Liver (tissue), 3 donors: Measurements from ENCODE around the gene DPYSL4.

Experiments used
- CTCF ChIP-seq: fragments of 150-350 bp; IDR thresholded peaks from 2 replicates; pipeline ENCODE4 v1.5.1; 2017; ENCODE audit warnings: improper control_type of control experiment, low read depth, low read length; ENCODE audit not compliant: missing input control
- EGR1 ChIP-seq, 2 donors: IDR thresholded peaks; 2 replicates each; pipeline ENCODE4 v1.6.1; 2016 to 2018; ENCODE audit warnings: antibody characterized with exemption in 2 of 2, low read depth in 2 of 2
- FOXA1 ChIP-seq: IDR thresholded peaks from 2 replicates; pipeline ENCODE4 v1.6.1; 2016; ENCODE audit warnings: antibody characterized with exemption
- GABPA ChIP-seq, 2 donors: IDR thresholded peaks in 1 of 2; conservative IDR thresholded peaks in 1 of 2; 2 replicates each; pipeline ENCODE4 v1.6.1; 2016; ENCODE audit warnings: antibody characterized with exemption in 2 of 2, mild to moderate bottlenecking in 1 of 2, moderate library complexity in 1 of 2
- HNF4G ChIP-seq: IDR thresholded peaks from 2 replicates; pipeline ENCODE4 v1.6.1; 2016; ENCODE audit warnings: antibody characterized with exemption
- JUND ChIP-seq, 2 donors: IDR thresholded peaks; 2 replicates each; pipeline ENCODE4 v1.6.1; 2016; ENCODE audit warnings: antibody characterized with exemption in 2 of 2
- MAX ChIP-seq: IDR thresholded peaks from 2 replicates; pipeline ENCODE4 v1.6.1; 2016; ENCODE audit warnings: antibody characterized with exemption
- RAD21 ChIP-seq, 2 donors: IDR thresholded peaks; 2 replicates each; pipeline ENCODE4 v1.6.1; 2016; ENCODE audit warnings: antibody characterized with exemption in 2 of 2, mild to moderate bottlenecking in 2 of 2
- YY1 ChIP-seq: IDR thresholded peaks from 2 replicates; pipeline ENCODE4 v1.6.1; 2016; ENCODE audit warnings: antibody characterized with exemption, mild to moderate bottlenecking
- TF ChIP-seq, protein P1 (sequence below): IDR thresholded peaks from 2 replicates; pipeline ENCODE4 v1.6.1; 2016; ENCODE audit warnings: antibody characterized with exemption, mild to moderate bottlenecking
- donor health status: healthy.
- donor health status: healthy.

- no peak for TF ChIP-seq CTCF
- TF ChIP-seq YY1 = no peak
- TF ChIP-seq MAX = no peak
- TF ChIP-seq HNF4G = no peak
- no peak for TF ChIP-seq FOXA1
- TF ChIP-seq, protein P1, sequence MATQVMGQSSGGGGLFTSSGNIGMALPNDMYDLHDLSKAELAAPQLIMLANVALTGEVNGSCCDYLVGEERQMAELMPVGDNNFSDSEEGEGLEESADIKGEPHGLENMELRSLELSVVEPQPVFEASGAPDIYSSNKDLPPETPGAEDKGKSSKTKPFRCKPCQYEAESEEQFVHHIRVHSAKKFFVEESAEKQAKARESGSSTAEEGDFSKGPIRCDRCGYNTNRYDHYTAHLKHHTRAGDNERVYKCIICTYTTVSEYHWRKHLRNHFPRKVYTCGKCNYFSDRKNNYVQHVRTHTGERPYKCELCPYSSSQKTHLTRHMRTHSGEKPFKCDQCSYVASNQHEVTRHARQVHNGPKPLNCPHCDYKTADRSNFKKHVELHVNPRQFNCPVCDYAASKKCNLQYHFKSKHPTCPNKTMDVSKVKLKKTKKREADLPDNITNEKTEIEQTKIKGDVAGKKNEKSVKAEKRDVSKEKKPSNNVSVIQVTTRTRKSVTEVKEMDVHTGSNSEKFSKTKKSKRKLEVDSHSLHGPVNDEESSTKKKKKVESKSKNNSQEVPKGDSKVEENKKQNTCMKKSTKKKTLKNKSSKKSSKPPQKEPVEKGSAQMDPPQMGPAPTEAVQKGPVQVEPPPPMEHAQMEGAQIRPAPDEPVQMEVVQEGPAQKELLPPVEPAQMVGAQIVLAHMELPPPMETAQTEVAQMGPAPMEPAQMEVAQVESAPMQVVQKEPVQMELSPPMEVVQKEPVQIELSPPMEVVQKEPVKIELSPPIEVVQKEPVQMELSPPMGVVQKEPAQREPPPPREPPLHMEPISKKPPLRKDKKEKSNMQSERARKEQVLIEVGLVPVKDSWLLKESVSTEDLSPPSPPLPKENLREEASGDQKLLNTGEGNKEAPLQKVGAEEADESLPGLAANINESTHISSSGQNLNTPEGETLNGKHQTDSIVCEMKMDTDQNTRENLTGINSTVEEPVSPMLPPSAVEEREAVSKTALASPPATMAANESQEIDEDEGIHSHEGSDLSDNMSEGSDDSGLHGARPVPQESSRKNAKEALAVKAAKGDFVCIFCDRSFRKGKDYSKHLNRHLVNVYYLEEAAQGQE = no peak
- TF ChIP-seq EGR1 (IDR thresholded peaks at IDR 0.05; ENCODE audit: low read depth in 2 of 2) = no peak
- TF ChIP-seq JUND (IDR thresholded peaks at IDR 0.05) = no peak
- no peak for TF ChIP-seq GABPA (IDR thresholded peaks at IDR 0.05 in 1 of 2, conservative IDR thresholded peaks at IDR 0.05 in 1 of 2)
- TF ChIP-seq RAD21 (IDR thresholded peaks at IDR 0.05) = no peak
These were observed 31.8 kb upstream of the DPYSL4 start for GRCh38 chr10:132154931-132155330.
